Brain microvascular endothelial cell (primary cell): ENCODE data around the gene TPPP.

Experiments used
- DNase-seq: peaks from one replicate; pipeline ENCODE4 v3.0.0-alpha.2; 2020
- H3K27ac ChIP-seq: fragments of 250-450 bp; sonication (Bioruptor Pico); 2 replicates; pipeline ENCODE4 v1.5.1; 2020; ENCODE audit warnings: mild to moderate bottlenecking, moderate library complexity
- H3K27me3 ChIP-seq: fragments of 250-450 bp; sonication (Bioruptor Pico); replicated peaks from 2 replicates; pipeline ENCODE4 v1.5.1; 2020; ENCODE audit warnings: mild to moderate bottlenecking
- H3K36me3 ChIP-seq: fragments of 250-450 bp; sonication (Bioruptor Pico); replicated peaks from 2 replicates; pipeline ENCODE4 v1.5.1; 2020; ENCODE audit warnings: mild to moderate bottlenecking
- H3K4me3 ChIP-seq: 2 replicates; pipeline ENCODE4 v1.5.1; 2011; ENCODE audit warnings: low read depth, mild to moderate bottlenecking, control low read depth, low read length, moderate library complexity
- CTCF ChIP-seq: IDR thresholded peaks from 2 replicates; pipeline ENCODE4 v1.5.1; 2011; ENCODE audit warnings: low read depth, mild to moderate bottlenecking, moderate library complexity, low read length, control low read depth, inconsistent platforms; ENCODE audit errors: missing control alignments
- in situ Hi-C: cut with HindIII; loops from 2 replicates; pipeline ENCODE4 v1.10.0; 2017; ENCODE audit warnings: low sequenced_read_pairs, low pct_ligation_motif_present

Gene TPPP

GRCh38 chr5:673831-674629, 19.1 kb downstream of the TPPP start:
- in situ Hi-C loops, result no loop called here
- Histone ChIP-seq H3K4me3 (no peak overlapping the region), H3K36me3 (no peaks in the 10 kb centered on the region), H3K27ac (no peak overlapping the region), H3K27me3 (peaks cover 6% of the 10 kb centered on the region)
- no peak for DNase-seq
- TF ChIP-seq CTCF, result no peak

GRCh38 chr5:673161-673830, 19.9 kb downstream of the TPPP start:
- in situ Hi-C loops, result no loop called here
- no peak for TF ChIP-seq CTCF
- Histone ChIP-seq H3K36me3 (no peaks in the 10 kb centered on the region), H3K27ac (no peak overlapping the region), H3K4me3 (no peak overlapping the region), H3K27me3 (peaks cover 6% of the 10 kb centered on the region)
- DNase-seq, result no peak

- no peaks in the 10 kb centered on the region for H3K36me3 ChIP-seq
- no peak for TF ChIP-seq CTCF
- in situ Hi-C loops, result no loop called here
- H3K27me3 ChIP-seq, result peaks cover 6% of the 10 kb centered on the region
- H3K27ac ChIP-seq, result peak overlapping the region; percentile 37
- peak; percentile 94 for DNase-seq
- H3K4me3 ChIP-seq, result no peak overlapping the region
Observed at GRCh38 chr5:672329-673160, 20.6 kb downstream of the TPPP start.

GRCh38 chr5:671459-672328, 21.5 kb downstream of the TPPP start:
- DNase-seq, result peak; percentile 51
- in situ Hi-C loops, result no loop called here
- peaks cover 6% of the 10 kb centered on the region for H3K27me3 ChIP-seq
- peak overlapping the region; percentile 37 for H3K27ac ChIP-seq
- TF ChIP-seq CTCF, result peak; percentile 97
- H3K36me3 ChIP-seq, result peaks cover 2% of the 10 kb centered on the region
- H3K4me3 ChIP-seq, result peak overlapping the region; percentile 15
